Mesothelial cell of epicardium (in vitro differentiated cells): ENCODE measurements around the gene NIP7. TPM values are rescaled to one million over a fixed set of nuclear protein-coding genes. Genes with fewer than 3 reads are reported as not detected.

ENCODE experiments used
- DNase-seq, 2 experiments: peaks; one replicate each; pipeline ENCODE4 v3.0.0; 2021; ENCODE audit warnings: low spot score in 2 of 2; ENCODE audit not compliant: unreplicated experiment in 2 of 2
- H3K27ac Mint-ChIP-seq: 2 replicates; pipeline ENCODE4 v1.8.0; 2021; ENCODE audit warnings: mixed read lengths
- H3K27me3 Mint-ChIP-seq: 2 replicates; pipeline ENCODE4 v1.8.0; 2021; ENCODE audit warnings: low read depth, mixed read lengths
- H3K36me3 Mint-ChIP-seq: 2 replicates; pipeline ENCODE4 v1.8.0; 2021; ENCODE audit warnings: mixed read lengths
- H3K4me1 Mint-ChIP-seq: 2 replicates; pipeline ENCODE4 v1.8.0; 2021; ENCODE audit warnings: mixed read lengths
- H3K4me3 Mint-ChIP-seq: 2 replicates; pipeline ENCODE4 v1.8.0; 2021; ENCODE audit warnings: mild to moderate bottlenecking, moderate library complexity, mixed read lengths
- H3K9me3 Mint-ChIP-seq: 2 replicates; pipeline ENCODE4 v1.8.0; 2021; ENCODE audit warnings: mixed read lengths
- CTCF ChIP-seq: fragments of 200-600 bp; sonication (generic); IDR thresholded peaks from one replicate; pipeline ENCODE4 v1.5.0; 2021; ENCODE audit warnings: antibody characterized with exemption; ENCODE audit not compliant: unreplicated experiment
- total RNA-seq: library from RNA; stranded (reverse); gene quantifications from 3 replicates; pipeline ENCODE4 v1.2.1, GENCODE V29; 2021

Gene NIP7
- total RNA-seq, 1 donor from 2014 or later = 31.4 TPM

- DNase-seq = no peak
- H3K36me3 Mint-ChIP-seq = peaks cover 43% of the 10 kb centered on the region
- H3K4me3 Mint-ChIP-seq = no peak overlapping the region
- H3K27ac Mint-ChIP-seq = no peak overlapping the region
- no peaks in the 10 kb centered on the region for H3K4me1 Mint-ChIP-seq
- no peaks in the 10 kb centered on the region for H3K27me3 Mint-ChIP-seq
- no peaks in the 10 kb centered on the region for H3K9me3 Mint-ChIP-seq
- TF ChIP-seq CTCF = no peak
Measured at GRCh38 chr16:69366431-69366830, 26.9 kb downstream of the NIP7 start.

GRCh38 chr16:69367980-69368379 is 28.4 kb downstream of the NIP7 start:
- Mint-ChIP-seq H3K36me3 (peaks cover 45% of the 10 kb centered on the region), H3K4me3 (no peak overlapping the region), H3K27me3 (no peaks in the 10 kb centered on the region)

GRCh38 chr16:69368866-69369265 is 29.3 kb downstream of the NIP7 start:
- Mint-ChIP-seq H3K4me3 (no peak overlapping the region), H3K27me3 (no peaks in the 10 kb centered on the region), H3K27ac (no peak overlapping the region), H3K4me1 (no peaks in the 10 kb centered on the region), H3K36me3 (peaks cover 50% of the 10 kb centered on the region), H3K9me3 (no peaks in the 10 kb centered on the region)
- no peak for DNase-seq
- TF ChIP-seq CTCF = no peak

More at GRCh38 chr16:69367980-69368379, 28.4 kb downstream of the NIP7 start:
- Mint-ChIP-seq H3K27ac (no peak overlapping the region), H3K4me1 (no peaks in the 10 kb centered on the region), H3K9me3 (no peaks in the 10 kb centered on the region)
- TF ChIP-seq CTCF = no peak
- DNase-seq = no peak

- DNase-seq = no peak
- peaks cover 45% of the 10 kb centered on the region for H3K36me3 Mint-ChIP-seq
- H3K4me1 Mint-ChIP-seq = no peaks in the 10 kb centered on the region
- TF ChIP-seq CTCF = no peak
- no peaks in the 10 kb centered on the region for H3K27me3 Mint-ChIP-seq
- H3K27ac Mint-ChIP-seq = no peak overlapping the region
- H3K9me3 Mint-ChIP-seq = no peaks in the 10 kb centered on the region
- H3K4me3 Mint-ChIP-seq = no peak overlapping the region
Measured at GRCh38 chr16:69371564-69371963, 32.0 kb downstream of the NIP7 start.

GRCh38 chr16:69373019-69373418 is 33.4 kb downstream of the NIP7 start:
- peaks cover 44% of the 10 kb centered on the region for H3K36me3 Mint-ChIP-seq
- no peaks in the 10 kb centered on the region for H3K4me1 Mint-ChIP-seq
- no peaks in the 10 kb centered on the region for H3K27me3 Mint-ChIP-seq
- H3K4me3 Mint-ChIP-seq = no peak overlapping the region
- no peak overlapping the region for H3K27ac Mint-ChIP-seq
- H3K9me3 Mint-ChIP-seq = no peaks in the 10 kb centered on the region
- no peak for DNase-seq
- TF ChIP-seq CTCF = no peak

GRCh38 chr16:69376393-69377059 is 37.0 kb downstream of the NIP7 start:
- no peaks in the 10 kb centered on the region for H3K27me3 Mint-ChIP-seq
- no peaks in the 10 kb centered on the region for H3K4me1 Mint-ChIP-seq
- DNase-seq = no peak
- peaks cover 32% of the 10 kb centered on the region for H3K36me3 Mint-ChIP-seq
- no peak for TF ChIP-seq CTCF
- no peaks in the 10 kb centered on the region for H3K9me3 Mint-ChIP-seq
- no peak overlapping the region for H3K27ac Mint-ChIP-seq
- no peak overlapping the region for H3K4me3 Mint-ChIP-seq
